Thyroid gland (tissue), 4 donors: ENCODE measurements around the gene COL24A1.

Experiments
- POLR2A ChIP-seq, 2 donors: fragments of 450-650 bp; IDR thresholded peaks; one replicate each; pipeline ENCODE4 v1.6.1; 2017; ENCODE audit warnings: antibody characterized with exemption in 2 of 2, mild to moderate bottlenecking in 2 of 2, moderate library complexity in 1 of 2
- TF ChIP-seq, protein P1 (sequence below), 6 experiments: fragments of 200-600 bp in 3 of 6; fragments of 450-650 bp in 3 of 6; sonication (generic) in 3 of 6; IDR thresholded peaks; one replicate each; pipeline ENCODE4 v1.5.1; 2016 to 2019; ENCODE audit warnings: antibody characterized with exemption in 6 of 6, mild to moderate bottlenecking in 2 of 6, inconsistent platforms in 1 of 6, moderate library complexity in 1 of 6

GRCh38 chr1:86067626-86068025, 88.9 kb downstream of the COL24A1 start:
- TF ChIP-seq, protein P1, sequence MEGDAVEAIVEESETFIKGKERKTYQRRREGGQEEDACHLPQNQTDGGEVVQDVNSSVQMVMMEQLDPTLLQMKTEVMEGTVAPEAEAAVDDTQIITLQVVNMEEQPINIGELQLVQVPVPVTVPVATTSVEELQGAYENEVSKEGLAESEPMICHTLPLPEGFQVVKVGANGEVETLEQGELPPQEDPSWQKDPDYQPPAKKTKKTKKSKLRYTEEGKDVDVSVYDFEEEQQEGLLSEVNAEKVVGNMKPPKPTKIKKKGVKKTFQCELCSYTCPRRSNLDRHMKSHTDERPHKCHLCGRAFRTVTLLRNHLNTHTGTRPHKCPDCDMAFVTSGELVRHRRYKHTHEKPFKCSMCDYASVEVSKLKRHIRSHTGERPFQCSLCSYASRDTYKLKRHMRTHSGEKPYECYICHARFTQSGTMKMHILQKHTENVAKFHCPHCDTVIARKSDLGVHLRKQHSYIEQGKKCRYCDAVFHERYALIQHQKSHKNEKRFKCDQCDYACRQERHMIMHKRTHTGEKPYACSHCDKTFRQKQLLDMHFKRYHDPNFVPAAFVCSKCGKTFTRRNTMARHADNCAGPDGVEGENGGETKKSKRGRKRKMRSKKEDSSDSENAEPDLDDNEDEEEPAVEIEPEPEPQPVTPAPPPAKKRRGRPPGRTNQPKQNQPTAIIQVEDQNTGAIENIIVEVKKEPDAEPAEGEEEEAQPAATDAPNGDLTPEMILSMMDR (IDR thresholded peaks at IDR 0.05), result no peak
- TF ChIP-seq POLR2A (IDR thresholded peaks at IDR 0.05), result no peak
